GM19452 (cell line): Measurements from ENCODE around the gene MC2R.

Source experiments
- ATAC-seq: cut with Tn5 transposase; IDR thresholded peaks from one replicate; pipeline ENCODE4 v1.9.1; 2021; ENCODE audit not compliant: unreplicated experiment

The MC2R gene

DNA sequence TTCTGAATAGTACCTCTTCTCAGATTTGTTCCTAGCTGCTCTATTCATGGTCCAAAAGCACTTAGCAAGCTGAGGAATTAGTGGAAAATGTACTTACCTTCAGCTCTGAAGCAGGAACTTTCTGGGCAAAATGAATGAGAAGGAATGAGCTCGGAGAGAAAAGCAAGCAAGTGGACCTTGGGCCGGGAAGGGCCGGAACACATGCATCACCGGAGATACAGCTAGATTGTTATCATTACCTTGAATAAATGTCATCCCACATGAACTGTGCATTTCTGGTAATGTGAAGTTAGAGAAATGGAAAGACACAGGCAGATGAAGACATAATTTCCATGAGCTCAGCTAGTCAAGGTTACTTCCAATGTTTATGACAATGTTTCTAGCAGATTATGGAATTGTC is at the start of gene MC2R:
Gene MC2R, minus strand, starts transcription at position 146 of the 400 bp plus-strand sequence. CDS start 30,018 bp downstream, outside the sequence.
- ATAC-seq: no peak

DNA sequence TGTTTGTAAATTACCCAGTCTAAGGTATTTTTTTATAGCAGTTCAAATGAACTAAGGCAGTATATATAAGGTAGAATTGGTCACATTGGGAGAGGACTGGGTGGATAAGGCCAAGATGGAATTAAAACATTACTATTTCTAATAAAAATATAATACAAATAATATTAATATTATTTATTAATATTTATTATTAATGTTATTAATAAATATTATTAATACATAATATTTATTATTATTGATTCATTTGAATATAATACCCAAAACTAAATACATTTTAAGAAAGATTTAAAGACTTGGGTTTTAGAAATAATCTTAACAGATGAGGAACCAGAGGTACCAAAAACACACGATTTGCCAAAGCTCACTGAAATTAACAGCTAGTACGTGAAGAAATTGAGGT is 30.5 kb upstream of the MC2R start:
- ATAC-seq: no peak

DNA sequence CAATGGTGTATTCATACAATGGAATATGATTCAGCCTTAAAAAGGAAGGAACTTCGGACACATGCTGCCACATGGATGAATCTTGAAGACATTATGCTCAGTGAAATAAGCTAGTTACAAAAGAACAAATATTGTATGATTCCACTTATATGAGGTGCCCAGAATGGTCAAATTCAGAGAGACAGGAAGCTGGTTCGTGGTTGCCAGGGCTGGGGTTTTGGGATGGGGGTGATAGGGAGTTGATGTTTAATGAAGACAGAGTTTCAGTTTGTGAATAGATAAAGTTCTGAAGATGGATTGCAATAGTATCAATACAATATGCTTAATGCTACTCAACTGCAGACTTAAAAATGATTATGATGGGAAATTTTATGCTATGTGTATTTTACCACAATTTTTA is 28.0 kb upstream of the MC2R start:
- ATAC-seq: no peak

DNA sequence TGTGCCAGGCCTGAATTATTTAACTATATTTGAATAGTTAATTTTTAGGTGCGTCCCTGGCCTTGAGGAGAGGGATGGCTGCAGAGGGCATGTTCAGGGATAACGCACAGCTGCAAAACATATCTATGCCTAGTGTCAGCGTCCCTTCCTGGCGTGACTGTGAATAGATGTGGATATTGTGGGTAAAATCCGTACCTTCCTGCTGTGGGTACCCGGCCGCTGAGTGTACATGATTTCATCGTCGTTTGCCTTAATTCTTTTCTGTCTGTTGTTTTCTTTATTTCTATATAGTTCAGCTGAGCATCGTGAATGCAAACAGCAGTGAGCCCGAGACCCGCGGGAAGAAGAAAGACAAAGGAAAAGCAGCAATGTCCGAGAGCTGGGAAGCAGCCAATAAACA is 25.0 kb upstream of the MC2R start:
- no peak for ATAC-seq

DNA sequence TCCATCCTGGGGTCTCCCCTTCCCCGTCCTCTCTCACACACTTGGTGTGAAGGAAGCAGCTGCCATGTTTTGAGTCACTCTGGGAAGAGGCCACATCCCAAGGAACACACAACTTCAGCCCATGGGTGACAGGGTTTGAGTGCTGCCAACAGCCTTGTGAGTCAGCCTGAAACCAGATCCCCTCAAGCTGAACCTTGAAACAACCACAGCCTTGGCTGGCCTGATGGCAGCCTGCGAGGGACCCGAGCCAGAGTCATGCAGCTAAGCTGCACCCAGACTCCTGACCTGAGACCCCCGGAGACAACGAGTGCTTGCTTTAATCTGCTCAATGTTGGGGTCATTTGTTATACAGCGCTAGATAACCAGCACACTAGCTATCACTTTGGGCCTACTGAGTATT is 19.3 kb upstream of the MC2R start:
- no peak for ATAC-seq

DNA sequence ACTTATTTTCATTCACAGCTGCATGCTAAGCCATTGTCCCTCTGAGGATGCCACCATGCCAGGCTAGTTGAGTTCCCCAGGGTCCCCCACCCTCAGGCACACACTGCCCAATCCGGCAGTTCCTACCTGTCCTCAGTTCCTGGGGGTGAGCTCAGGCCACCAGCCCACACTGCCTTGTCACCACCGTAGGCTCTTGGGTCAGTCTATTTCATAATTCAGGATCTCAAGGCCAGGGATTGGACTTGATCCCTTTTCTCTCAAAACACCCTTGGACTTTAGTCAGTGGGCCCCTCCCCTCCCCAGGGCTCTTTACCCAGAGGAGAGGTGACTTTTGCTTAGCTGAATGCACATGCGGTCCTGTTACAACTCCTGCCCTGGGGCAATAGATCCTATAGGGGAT is 18.7 kb upstream of the MC2R start:
- ATAC-seq: no peak

DNA sequence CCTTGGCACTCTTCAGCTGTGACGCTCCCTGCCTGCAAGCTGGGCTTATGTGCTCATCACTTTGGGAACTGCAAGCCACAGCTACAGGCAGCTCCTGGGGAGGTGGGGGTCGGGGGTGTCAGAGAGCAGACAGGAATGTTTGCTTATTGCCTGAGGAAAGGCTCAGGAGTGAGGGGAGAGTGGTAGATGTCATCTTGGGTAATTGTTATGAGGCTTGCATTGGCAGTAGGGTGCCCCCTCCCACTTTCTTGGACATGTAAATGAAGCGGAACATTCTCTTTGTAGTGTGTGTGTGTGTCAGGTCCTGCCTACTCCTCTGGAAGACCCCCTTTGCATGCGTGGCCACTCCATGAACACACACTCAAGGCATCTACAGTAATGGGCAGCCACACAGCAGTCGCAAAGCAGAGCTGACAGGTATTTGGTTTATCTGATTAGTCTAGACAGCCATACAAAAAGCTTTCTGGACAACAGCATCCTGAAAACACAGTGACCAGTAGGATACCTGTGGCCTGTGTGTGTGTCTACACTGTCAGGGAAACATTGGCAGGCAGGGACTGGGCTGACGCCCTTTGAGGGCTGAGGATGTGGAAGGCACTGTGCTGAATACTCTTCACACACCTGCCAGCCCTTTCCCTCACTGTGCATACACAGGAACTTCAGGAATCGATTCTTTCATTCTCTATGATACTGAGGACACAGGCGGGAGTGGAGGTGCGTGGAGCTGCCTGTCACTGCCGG is 17.1 kb upstream of the MC2R start:
- no peak for ATAC-seq

DNA sequence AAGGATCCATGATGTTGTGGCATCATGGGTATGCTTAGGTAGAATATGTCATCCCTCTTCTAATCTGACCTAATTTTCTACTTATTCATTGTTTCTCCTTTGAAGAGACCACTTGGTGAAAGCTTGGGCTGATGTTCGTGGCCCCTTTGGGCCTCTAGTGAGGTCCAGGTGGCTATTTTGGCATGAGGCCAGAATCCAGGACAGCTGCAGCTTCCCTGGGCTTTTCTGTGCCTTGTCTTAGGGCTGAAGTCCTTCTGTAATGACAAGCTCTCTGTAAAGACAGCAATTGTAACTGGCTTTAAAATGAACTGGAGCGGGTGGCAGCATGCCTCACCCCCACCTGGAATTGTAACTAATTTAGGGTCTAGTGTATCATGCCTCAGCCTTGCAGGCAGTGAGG is 15.6 kb upstream of the MC2R start:
- no peak for ATAC-seq

DNA sequence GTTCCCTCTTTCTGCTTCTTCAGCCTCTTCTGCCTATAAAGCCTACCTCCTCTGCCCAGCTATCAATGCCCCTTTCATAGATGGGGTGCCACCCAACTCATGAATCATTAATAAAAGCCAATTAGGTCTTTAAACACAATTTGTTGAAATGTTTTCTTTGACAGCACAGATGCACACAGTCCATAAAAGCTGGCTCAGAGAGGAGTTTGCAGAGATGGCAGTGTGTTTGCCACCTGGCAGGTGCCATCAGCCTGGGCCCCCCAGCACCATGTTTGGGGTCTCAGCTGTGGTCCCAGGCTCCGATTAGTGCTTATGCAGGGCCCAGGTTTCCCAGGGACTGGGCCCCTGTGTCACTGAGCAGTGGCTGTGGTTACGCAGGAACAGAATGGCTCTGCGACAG is 7.9 kb upstream of the MC2R start:
- ATAC-seq: no peak

DNA sequence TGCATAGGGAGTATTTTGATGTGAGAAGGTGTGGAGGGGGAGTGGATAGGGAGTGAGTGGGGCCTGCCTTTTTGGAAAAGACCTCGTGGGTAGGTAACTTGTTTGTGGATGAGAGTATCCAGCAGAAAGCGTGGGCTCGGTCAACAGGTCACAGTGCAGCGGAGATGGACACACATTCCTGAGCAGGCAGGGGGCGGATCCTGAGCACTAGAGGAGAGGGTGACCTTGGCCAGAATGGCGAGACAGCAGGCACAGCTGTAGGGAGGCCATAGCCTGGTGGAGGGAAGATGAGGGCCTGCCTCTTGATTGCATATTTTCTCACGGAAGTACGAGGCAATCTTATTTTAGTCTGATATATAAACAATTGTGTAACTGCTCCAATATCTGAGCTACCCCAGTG is 3.6 kb upstream of the MC2R start:
- ATAC-seq: no peak

DNA sequence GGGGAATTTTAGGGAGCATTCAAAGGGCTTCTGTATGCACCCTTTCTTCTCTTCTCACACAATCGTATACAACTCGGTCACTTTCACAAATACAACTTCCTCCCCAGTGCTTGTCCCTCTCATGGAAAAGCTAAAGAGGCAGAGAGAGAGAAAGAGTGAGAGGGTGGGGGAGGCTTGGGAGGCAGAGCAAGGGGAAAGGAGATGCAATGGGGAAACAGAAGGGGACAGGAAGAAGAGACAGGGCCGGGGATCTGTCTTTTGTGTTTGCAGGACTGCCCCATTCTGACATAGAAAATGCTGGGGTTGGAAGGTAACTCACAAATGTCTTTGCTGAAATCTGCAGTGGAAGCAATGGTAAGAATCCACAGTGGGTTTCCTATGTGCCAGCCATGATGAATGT is 2.1 kb upstream of the MC2R start:
- no peak for ATAC-seq

DNA sequence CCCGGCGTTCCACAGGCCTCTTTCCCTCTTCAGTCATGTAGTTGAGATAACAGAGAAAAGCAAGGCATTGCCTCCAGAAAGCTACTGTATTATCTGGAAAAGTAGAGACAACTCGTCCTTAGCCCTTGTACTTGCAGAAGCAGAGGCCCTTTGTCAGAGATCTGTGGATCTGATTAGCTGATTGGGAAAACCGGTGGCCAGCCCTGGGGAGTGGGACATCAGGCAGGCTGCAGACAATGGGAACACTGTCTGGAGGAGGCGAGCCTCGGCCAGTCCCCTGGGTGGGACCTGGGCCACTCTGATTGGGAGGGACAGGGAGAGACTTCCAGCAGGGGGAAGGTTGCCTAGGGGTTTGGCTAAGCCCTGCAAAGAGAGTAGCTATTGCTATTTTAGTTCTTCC is 1.2 kb upstream of the MC2R start:
- ATAC-seq: no peak

DNA sequence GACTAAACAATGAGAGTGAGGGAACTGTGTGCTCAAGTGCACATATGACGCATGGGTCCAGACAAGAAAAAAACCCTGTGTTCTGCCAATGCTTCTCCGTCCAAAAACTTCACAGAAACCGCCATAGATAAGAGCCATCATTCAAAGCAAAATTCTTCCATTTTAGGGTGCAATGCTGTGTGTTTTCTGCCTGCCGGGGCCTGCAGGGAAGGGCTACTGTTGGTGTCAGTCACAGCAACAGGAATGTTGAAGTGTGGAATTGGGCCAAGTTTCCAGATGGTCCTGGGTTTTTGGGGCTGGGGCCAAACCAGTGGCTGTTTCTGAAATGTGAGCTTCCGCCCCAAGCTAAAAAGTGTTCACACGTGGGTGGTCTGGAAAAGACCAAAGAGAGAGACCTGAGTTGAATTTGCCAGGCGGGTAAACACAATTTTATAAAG is 677 bp upstream of the MC2R start:
- ATAC-seq: no peak

DNA sequence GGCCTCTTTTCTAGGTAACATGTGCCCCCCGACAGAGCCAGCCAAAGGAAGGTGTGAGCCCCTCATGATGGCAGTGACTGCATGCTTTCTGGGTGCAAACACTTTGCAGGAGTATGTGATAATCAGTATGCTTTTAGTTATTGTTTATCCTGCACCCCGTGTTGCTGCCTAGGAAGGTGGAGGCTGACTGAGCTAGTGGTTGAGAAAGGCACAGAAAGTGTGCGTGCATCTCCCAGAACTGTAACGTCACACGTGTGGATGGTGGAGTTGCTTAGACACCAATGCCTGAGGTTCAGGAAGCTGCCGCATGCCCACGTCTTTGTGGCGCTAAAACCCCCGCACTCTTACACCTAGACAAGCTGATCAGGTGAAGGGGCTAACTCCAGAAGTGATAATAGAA is 580 bp downstream of the MC2R start:
- no peak for ATAC-seq

DNA sequence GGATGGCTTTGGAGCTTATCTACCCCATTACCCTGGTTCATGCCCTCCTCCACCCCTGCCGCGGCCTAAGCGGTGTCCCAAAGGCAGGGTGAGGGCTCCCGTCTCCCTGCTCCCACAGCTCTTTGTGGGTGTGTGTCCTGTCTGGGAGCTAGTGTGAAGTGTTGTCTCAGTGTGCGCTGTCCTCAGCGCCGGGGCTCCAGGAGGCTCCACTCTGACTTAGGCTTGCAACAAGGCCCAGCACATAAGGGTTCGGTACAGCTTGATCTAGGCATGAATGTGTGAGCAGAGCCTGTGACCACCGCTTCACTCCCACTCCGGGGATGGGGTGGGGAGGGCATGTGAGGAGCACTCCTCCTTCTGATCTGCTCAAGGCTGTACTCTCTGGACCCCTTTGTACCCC is 1.2 kb downstream of the MC2R start:
- ATAC-seq: no peak

DNA sequence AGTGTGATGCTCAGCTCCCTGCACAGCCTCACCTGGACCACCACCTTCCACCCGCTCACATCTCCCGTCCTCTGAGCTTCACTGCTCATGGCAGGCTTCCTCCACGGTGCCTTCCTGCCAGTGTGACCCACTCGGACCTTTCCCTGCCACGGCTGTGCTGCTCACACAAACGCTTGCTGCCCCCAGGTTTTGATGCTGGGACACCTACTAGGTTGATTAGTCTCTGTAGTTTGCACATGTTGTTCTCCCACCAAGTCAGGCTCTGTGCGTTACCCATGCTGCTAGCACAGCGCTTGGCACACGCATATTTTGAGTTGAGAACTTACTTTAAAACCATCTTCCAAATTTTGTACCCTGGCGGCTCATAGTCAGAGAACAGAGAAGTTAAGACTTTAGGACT is 2.1 kb downstream of the MC2R start:
- no peak for ATAC-seq

DNA sequence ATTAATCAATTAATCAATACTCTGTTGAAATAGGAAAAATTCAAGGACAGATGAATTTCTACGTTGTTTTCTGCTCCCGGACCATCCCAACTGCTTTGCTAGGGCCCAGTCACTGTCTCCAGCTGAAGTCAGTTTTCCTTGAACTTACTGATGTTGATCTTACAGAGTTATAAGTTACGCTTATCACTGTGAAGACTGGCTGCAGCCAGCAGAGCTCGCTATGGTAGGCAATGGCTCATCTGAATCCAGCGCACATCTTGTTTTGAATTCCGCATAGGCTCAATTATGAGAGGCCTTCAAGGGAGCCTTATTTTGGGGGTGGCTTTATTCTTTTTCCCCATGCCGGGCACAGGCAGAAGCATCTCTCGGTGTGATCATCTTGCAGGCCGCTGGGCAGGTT is 2.7 kb downstream of the MC2R start:
- no peak for ATAC-seq

DNA sequence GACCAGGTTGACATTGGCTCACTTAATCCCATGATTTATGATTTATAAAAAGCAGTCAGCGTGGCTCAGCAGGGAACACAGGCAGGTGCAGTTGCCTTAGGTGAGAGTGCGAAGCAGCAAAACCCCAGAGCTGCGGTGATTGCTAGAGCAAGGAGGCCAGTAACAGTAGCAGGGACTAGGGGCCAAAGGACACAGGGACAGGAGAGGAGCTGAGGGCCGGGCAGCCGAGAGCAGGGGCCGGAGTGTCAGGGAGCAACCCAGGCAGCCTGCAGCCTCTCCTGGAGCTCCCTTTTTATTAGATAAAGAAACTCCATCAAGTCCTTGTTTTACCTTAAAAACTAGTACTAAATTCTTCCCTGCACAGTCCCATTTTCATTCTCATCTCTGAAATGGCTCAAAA is 4.3 kb downstream of the MC2R start:
- no peak for ATAC-seq

DNA sequence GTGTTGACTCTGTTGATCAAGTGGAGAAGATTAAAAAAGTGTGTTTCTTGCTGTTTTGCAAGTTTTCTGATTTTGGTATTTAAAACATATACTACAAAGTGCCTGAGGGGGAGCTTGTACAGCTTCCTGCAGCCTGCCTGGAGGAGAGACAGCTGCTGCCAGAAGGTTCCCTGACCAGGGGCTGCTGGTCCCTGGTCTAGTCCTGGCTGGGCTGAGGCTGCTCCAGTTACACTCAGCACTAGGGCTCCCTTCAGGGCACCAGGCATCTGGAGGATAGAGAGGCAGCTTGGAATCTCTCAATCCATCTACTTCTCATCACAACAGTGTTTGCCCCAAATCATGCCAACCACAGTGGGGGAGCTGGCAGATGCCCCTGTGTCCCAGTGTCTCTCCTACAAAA is 4.8 kb downstream of the MC2R start:
- no peak for ATAC-seq

DNA sequence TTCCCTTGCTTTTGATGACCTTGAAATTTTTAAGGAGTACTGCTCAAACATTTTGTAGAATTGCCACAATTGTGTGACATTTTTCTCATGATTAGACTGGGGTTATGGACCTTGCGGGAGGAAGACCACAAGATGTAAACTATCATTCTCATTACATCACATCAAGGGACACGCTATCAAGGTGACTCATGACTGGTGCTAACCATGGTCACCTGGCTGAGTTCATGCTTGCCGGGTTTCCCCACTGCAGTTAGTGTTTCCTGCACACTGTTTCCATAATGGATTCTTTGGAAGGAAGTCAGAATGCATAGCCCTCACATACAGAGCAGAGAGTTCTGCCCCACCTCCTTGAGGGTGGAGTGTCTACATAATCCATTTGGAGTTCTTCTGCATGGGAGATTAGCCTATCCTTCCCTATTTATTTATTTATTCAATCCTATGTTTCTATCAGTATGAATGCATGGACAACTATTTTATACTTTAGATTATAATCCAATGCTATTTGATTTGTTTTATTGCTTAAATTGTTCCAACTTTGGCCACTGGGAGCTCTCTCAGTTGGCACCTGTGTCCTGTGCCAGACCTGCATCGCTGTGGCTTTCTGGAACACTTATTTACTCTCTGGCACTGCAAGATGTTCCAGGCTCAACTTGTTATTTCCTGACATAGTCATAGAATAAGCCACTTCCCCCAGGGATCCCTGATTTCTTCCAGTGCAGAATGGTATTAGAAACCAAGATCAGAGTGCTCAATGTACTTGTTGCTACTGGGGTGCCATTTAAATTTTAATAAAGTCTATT is 6.0 kb downstream of the MC2R start:
- no peak for ATAC-seq

DNA sequence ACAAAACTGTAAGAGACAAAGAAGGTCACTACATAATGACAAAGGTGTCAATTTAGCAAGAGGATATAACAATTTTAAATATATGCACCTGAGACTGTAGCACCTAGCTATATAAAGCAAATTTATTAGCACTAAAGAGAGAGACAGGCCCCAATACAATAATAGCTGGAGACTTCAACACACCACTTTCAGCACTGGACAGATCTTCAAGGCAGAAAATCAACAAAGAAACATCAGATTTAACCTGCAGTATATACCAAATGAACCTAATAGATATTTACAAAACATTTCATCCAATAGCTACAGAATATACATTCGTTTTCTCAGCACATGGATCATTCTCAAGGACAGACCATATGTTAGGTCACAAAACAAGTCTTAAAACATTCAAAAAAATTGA is 14.7 kb downstream of the MC2R start:
- no peak for ATAC-seq

DNA sequence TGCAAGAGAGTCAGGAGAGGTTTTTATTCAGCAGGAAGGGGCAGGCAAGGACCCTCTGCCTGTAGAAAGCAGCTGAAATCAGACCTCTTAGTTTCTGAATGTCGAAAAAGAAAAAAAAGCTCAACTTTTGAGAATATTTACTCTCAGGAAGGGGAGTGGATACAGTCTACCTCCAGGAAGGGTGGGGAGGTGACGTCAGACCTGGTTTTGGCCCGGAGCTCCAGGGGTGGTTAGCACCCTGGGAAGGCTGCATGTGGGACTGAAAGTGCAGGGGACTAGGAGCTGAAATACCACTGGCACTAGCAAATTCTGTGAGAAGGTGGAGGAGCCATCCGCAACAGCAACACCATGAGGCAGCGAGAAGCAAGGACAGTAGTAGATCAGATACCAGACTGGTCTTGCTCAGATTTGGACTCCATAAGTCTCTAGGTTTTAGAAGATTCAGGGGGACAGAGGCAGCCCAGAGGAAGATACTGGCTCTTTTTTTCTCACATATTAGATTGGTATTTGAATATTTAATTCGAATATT is 19.8 kb downstream of the MC2R start:
- ATAC-seq: no peak
